Effector memory CD4-positive, alpha-beta T cell (primary cell): ENCODE data around the gene ENOX1.

Experiments
- DNase-seq, 3 donors: peaks; one replicate each; pipeline ENCODE4 v3.0.0-alpha.2; 2020
- H3K27ac ChIP-seq: 2 replicates; pipeline ENCODE4 v1.7.0; 2013; ENCODE audit warnings: mild to moderate bottlenecking, low read length, moderate library complexity; ENCODE audit not compliant: insufficient read depth, poor library complexity, severe bottlenecking
- H3K27me3 ChIP-seq: replicated peaks from 2 replicates; pipeline ENCODE4 v1.7.0; 2013; ENCODE audit warnings: mild to moderate bottlenecking, low read length; ENCODE audit not compliant: insufficient read depth, control insufficient read depth, poor library complexity, severe bottlenecking
- H3K36me3 ChIP-seq: 2 replicates; pipeline ENCODE4 v1.7.0; 2013; ENCODE audit warnings: mild to moderate bottlenecking, low read length, moderate library complexity; ENCODE audit not compliant: control insufficient read depth, insufficient read depth
- H3K4me1 ChIP-seq: 2 replicates; pipeline ENCODE4 v1.7.0; 2013; ENCODE audit warnings: low read length, mild to moderate bottlenecking; ENCODE audit not compliant: control insufficient read depth, insufficient read depth, poor library complexity, severe bottlenecking
- H3K4me3 ChIP-seq: 2 replicates; pipeline ENCODE4 v1.7.0; 2013; ENCODE audit warnings: low read length, low read depth, mild to moderate bottlenecking; ENCODE audit not compliant: insufficient read depth, poor library complexity, severe bottlenecking
- H3K9me3 ChIP-seq: 2 replicates; pipeline ENCODE4 v1.7.0; 2013; ENCODE audit warnings: mild to moderate bottlenecking, low read length, moderate library complexity; ENCODE audit not compliant: control insufficient read depth

The ENOX1 gene

DNA sequence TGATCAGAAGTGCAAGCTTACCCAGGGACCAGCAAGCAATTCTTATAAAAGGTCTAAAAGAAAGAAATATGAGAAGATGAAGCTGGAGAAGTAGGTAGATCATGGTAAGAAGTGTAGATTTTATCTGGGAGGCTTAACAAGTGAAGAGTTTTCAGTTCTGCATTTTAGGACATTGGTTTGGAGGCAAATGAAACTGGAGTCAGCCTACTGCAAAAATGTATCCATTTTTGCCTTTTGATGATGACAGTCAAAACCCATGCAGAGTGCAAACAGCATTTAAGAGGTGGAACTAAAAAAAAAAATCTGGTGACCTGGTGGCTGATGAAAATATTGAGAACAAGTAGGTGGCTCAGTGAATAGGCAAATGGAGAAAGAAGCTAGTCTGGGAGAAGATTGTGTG is 546.5 kb downstream of the ENOX1 start:
- H3K36me3 ChIP-seq = no peaks in the 10 kb centered on the region
- no peaks in the 10 kb centered on the region for H3K9me3 ChIP-seq
- H3K27ac ChIP-seq = no peak overlapping the region
- no peaks in the 10 kb centered on the region for H3K27me3 ChIP-seq
- no peak overlapping the region for H3K4me3 ChIP-seq
- no peak for DNase-seq
- H3K4me1 ChIP-seq = no peaks in the 10 kb centered on the region

DNA sequence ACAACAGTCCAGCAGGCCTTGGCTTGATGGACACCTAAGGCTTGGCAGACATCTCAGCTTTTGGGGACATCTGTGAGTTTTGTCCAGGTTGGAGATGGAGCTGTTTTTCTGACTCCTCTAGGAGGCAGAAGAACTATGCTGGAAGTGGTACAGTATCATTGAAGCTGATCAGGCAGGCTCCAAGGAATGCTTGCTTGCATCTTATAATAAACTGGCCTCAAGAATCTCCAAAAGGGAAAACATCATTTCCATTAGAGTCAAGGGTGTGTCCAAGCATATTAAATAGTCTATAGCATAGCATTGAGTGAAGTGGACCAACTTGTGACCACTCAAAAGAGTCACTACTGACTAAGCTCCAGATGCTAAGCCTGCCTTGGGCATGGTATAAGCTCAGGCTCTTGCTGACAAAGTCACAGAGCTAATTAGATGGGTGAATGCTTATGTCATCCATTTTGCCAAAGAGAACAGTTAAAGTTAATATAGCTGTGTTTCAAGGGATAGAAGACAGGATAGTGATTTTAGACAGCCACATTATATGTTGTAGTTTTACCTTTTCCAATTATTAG is 547.4 kb downstream of the ENOX1 start:
- Histone ChIP-seq H3K27ac (no peak overlapping the region), H3K9me3 (no peaks in the 10 kb centered on the region), H3K27me3 (no peaks in the 10 kb centered on the region), H3K4me1 (no peaks in the 10 kb centered on the region), H3K36me3 (no peaks in the 10 kb centered on the region), H3K4me3 (no peak overlapping the region)
- DNase-seq = no peak

GRCh38 chr13:43238341-43239083 is 548.3 kb downstream of the ENOX1 start:
- no peaks in the 10 kb centered on the region for H3K27me3 ChIP-seq
- H3K27ac ChIP-seq = no peak overlapping the region
- H3K4me1 ChIP-seq = no peaks in the 10 kb centered on the region
- H3K9me3 ChIP-seq = no peaks in the 10 kb centered on the region
- no peak overlapping the region for H3K4me3 ChIP-seq
- H3K36me3 ChIP-seq = no peaks in the 10 kb centered on the region
- DNase-seq = no peak

DNA sequence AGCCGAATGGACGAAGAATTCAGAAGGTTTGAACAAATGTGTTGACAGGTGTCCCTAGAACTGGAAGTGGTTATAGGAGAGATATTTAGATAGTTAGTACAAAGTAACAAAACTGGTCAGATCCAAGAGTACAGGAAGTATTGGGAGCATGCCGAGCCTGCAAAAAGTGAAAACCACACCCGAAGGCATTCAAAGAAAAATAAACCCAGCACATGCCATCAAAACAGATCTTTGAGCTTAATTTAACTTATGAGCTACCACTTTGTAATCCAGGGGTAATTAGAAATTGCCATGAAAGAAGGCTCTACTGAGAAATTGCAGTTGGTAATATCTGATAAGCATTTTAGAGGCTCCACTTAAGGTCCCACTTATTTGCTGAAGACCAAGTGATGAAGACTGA is 549.2 kb downstream of the ENOX1 start:
- Histone ChIP-seq H3K27ac (no peak overlapping the region), H3K4me3 (no peak overlapping the region), H3K9me3 (no peaks in the 10 kb centered on the region), H3K27me3 (no peaks in the 10 kb centered on the region), H3K36me3 (no peaks in the 10 kb centered on the region), H3K4me1 (no peaks in the 10 kb centered on the region)
- DNase-seq = no peak

GRCh38 chr13:43235028-43235427 is 551.7 kb downstream of the ENOX1 start:
- H3K4me3 ChIP-seq = no peak overlapping the region
- H3K27me3 ChIP-seq = no peaks in the 10 kb centered on the region
- H3K9me3 ChIP-seq = no peaks in the 10 kb centered on the region
- H3K4me1 ChIP-seq = no peaks in the 10 kb centered on the region
- H3K36me3 ChIP-seq = no peaks in the 10 kb centered on the region
- DNase-seq = no peak
- H3K27ac ChIP-seq = no peak overlapping the region

- Histone ChIP-seq H3K9me3 (no peaks in the 10 kb centered on the region), H3K4me1 (no peaks in the 10 kb centered on the region), H3K4me3 (no peak overlapping the region), H3K27me3 (no peaks in the 10 kb centered on the region), H3K36me3 (no peaks in the 10 kb centered on the region), H3K27ac (no peak overlapping the region)
- DNase-seq = no peak
These were observed 553.9 kb downstream of the ENOX1 start for GRCh38 chr13:43232873-43233265.

DNA sequence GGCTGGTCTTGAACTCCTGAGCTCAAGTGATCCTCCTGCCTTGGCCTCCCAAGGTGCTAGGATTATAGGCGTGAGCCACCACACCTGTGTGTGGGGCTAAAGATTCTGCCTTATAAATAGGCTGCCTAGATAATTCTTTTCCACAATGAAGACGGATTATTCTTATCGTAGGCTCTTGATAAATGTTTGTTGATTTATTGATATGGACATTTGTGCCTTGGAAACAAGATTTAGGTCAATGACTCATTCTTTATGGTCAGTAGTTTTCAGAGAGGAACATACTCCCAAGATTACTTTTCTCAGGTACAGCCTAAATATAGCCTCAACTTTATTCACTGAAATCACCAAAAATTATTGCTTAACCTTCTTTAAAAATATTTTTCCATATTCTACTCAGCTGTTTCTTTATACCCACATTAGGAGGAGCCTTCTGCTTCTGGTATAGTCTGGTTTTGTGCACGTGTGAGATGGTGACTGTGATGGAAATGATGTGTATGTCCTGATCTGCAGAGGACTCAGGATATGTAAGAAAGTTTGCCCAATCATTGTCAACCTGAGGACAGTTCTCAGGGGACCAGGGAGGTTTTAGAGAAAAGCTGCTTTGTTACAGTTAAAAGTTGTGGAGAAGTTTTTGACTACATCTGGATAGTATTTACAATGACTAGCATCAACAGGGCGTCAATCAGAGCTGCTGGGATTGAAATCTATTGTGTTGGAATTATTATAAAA is 554.5 kb downstream of the ENOX1 start:
- Histone ChIP-seq H3K4me3 (no peak overlapping the region), H3K9me3 (no peaks in the 10 kb centered on the region), H3K36me3 (no peaks in the 10 kb centered on the region), H3K4me1 (no peaks in the 10 kb centered on the region), H3K27me3 (no peaks in the 10 kb centered on the region), H3K27ac (no peak overlapping the region)
- DNase-seq = no peak

DNA sequence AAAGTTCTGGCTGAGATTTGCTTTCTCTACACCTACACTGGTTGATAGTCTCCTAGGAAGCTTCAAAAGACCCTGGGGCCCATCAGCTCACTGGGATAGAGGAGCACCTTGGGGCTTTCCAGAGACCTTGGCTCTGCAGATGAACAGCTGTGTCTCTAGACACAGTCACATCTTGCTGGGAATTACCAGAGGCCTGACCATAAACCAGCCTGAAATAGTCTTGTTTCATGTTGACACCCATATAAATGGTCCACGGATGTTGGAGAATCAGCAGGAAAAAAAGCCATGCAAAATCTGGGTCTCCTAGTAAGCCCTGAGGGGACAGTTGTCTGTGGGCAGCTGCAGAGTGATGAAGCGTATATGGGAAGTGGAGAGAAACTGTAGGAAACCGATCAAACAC is 555.8 kb downstream of the ENOX1 start:
- no peaks in the 10 kb centered on the region for H3K27me3 ChIP-seq
- H3K27ac ChIP-seq = no peak overlapping the region
- no peaks in the 10 kb centered on the region for H3K9me3 ChIP-seq
- no peak overlapping the region for H3K4me3 ChIP-seq
- no peaks in the 10 kb centered on the region for H3K4me1 ChIP-seq
- H3K36me3 ChIP-seq = no peaks in the 10 kb centered on the region
- no peak for DNase-seq

- DNase-seq = no peak
- H3K27me3 ChIP-seq = no peaks in the 10 kb centered on the region
- H3K4me3 ChIP-seq = no peak overlapping the region
- no peak overlapping the region for H3K27ac ChIP-seq
- no peaks in the 10 kb centered on the region for H3K9me3 ChIP-seq
- no peaks in the 10 kb centered on the region for H3K36me3 ChIP-seq
- H3K4me1 ChIP-seq = no peaks in the 10 kb centered on the region
These were observed 557.3 kb downstream of the ENOX1 start for GRCh38 chr13:43229506-43229905.

- Histone ChIP-seq H3K9me3 (no peaks in the 10 kb centered on the region), H3K4me1 (no peaks in the 10 kb centered on the region), H3K4me3 (no peak overlapping the region), H3K36me3 (no peaks in the 10 kb centered on the region), H3K27ac (no peak overlapping the region), H3K27me3 (no peaks in the 10 kb centered on the region)
- no peak for DNase-seq
These were observed 559.1 kb downstream of the ENOX1 start for GRCh38 chr13:43227721-43228120.
